PC-3 (cell line): ENCODE data around the gene ZNF286A.
"Not testable (repeated sequence)": the region's sequence is repeated elsewhere in the genome, so short reads cannot be mapped to it uniquely, and the experiment has no call there.

ENCODE experiments used
- EZH2 ChIP-seq: fragments of 300-600 bp; sonication (generic); IDR thresholded peaks from one replicate; pipeline ENCODE4 v1.6.1; 2017; ENCODE audit warnings: antibody characterized with exemption, mild to moderate bottlenecking, low read length; ENCODE audit not compliant: unreplicated experiment
- EZH2phosphoT487 ChIP-seq: fragments of 300-600 bp; sonication (generic); IDR thresholded peaks from 2 replicates; pipeline ENCODE4 v1.6.1; 2018; ENCODE audit warnings: mild to moderate bottlenecking, antibody characterized with exemption, low read length, borderline replicate concordance
- TF ChIP-seq, protein P1 (sequence below): fragments of 300-600 bp; sonication (generic); conservative IDR thresholded peaks from 2 replicates; pipeline ENCODE4 v1.5.1; 2017; ENCODE audit warnings: antibody characterized with exemption, low read depth, mild to moderate bottlenecking, low read length

DNA sequence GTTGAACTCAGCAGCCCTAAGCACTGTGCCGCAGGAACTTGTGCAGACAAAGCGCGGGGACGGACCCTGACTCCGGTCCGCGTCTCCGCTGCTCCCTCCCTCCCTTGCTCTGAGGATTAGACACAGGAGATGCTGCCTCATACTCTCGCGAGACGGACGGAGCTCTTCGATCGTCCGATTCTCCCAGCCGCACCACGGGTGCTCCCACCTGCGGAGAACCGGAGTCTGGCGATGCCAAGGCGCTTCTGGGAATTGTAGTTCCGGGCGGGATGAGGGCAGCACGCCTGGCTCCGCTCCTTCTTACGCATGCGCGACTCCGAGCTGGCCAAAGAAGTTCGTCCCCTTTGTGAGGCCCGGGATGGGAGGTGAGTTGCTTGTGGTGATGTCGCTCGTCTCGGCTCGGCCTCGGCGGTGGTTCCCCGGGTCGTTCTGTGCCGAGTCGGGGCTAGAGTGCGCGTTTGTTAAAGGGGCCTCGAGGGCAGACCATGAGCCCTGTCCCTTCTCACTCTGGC lies at the start of gene ZNF286A:
- TF ChIP-seq, protein P1, sequence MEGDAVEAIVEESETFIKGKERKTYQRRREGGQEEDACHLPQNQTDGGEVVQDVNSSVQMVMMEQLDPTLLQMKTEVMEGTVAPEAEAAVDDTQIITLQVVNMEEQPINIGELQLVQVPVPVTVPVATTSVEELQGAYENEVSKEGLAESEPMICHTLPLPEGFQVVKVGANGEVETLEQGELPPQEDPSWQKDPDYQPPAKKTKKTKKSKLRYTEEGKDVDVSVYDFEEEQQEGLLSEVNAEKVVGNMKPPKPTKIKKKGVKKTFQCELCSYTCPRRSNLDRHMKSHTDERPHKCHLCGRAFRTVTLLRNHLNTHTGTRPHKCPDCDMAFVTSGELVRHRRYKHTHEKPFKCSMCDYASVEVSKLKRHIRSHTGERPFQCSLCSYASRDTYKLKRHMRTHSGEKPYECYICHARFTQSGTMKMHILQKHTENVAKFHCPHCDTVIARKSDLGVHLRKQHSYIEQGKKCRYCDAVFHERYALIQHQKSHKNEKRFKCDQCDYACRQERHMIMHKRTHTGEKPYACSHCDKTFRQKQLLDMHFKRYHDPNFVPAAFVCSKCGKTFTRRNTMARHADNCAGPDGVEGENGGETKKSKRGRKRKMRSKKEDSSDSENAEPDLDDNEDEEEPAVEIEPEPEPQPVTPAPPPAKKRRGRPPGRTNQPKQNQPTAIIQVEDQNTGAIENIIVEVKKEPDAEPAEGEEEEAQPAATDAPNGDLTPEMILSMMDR: not testable (repeated sequence)
- TF ChIP-seq EZH2, EZH2phosphoT487: not testable (repeated sequence)
